IMR-90 (cell line): ENCODE measurements around the gene PCSK6. TPM values are rescaled to one million over a fixed set of nuclear protein-coding genes. Genes with fewer than 3 reads are reported as not detected.

Experiments used
- ATAC-seq: fragments of 200-7000 bp; cut with Tn5 transposase; 2 replicates; pipeline ENCODE4 v1.9.1; 2020; ENCODE audit warnings: low read depth, mild to moderate bottlenecking, moderate library complexity
- BruUV-seq: library from RNA; stranded (reverse); fragments of 400-500 nt; replicated peaks from 2 replicates; lab custom pipeline; 2021; lab: Mats Ljungman, UMichigan
- CTCF ChIA-PET: fragments of 300-600 bp; formaldehyde crosslinking; extraction: SDS; loops from one replicate; lab custom pipeline; 2021; ENCODE audit warnings: antibody characterized with exemption; lab: Yijun Ruan, JAX
- POLR2A ChIA-PET: fragments of 300-600 bp; sonication (Branson Sonifier 250); formaldehyde crosslinking; loops from one replicate; lab custom pipeline; 2022; ENCODE audit warnings: antibody characterized with exemption; ENCODE audit not compliant: unreplicated experiment; lab: Charles Lee
- DNase-seq: peaks from one replicate; pipeline ENCODE4 v3.0.0; 2013
- H2AFZ ChIP-seq: replicated peaks from 2 replicates; pipeline ENCODE3; 2013; ENCODE audit warnings: low read length, mild to moderate bottlenecking; ENCODE audit not compliant: poor library complexity
- H2AK5ac ChIP-seq: 2 replicates; pipeline ENCODE4 v1.6.1; 2013; ENCODE audit warnings: low read depth, low read length, inconsistent platforms
- H2AK9ac ChIP-seq: replicated peaks from 2 replicates; pipeline ENCODE3; 2013; ENCODE audit warnings: mild to moderate bottlenecking, low read depth, low read length, moderate library complexity; ENCODE audit not compliant: poor library complexity
- H2BK120ac ChIP-seq: 2 replicates; pipeline ENCODE4 v1.6.1; 2013; ENCODE audit warnings: low read depth, low read length, inconsistent platforms
- H2BK15ac ChIP-seq: 3 replicates; pipeline ENCODE4 v1.6.1; 2013; ENCODE audit warnings: low read depth, low read length, inconsistent platforms
- H2BK20ac ChIP-seq: 2 replicates; pipeline ENCODE4 v1.6.1; 2013; ENCODE audit warnings: low read depth, mild to moderate bottlenecking, inconsistent platforms, low read length, moderate library complexity
- H2BK5ac ChIP-seq: 2 replicates; pipeline ENCODE4 v1.6.1; 2013; ENCODE audit warnings: mild to moderate bottlenecking, low read depth, low read length, inconsistent platforms; ENCODE audit not compliant: poor library complexity, severe bottlenecking
- H3K14ac ChIP-seq: replicated peaks from 2 replicates; pipeline ENCODE4 v1.6.1; 2013; ENCODE audit warnings: low read depth, low read length, inconsistent platforms
- H3K18ac ChIP-seq: 2 replicates; pipeline ENCODE4 v1.6.1; 2013; ENCODE audit warnings: low read depth, low read length, control low read depth
- H3K23ac ChIP-seq: 2 replicates; pipeline ENCODE4 v1.6.1; 2013; ENCODE audit warnings: low read depth, low read length, inconsistent platforms
- H3K27ac ChIP-seq: 2 replicates; pipeline ENCODE4 v1.5.1; 2013; ENCODE audit warnings: mild to moderate bottlenecking, control low read depth, low read length; ENCODE audit not compliant: insufficient read depth
- H3K27me3 ChIP-seq: 2 replicates; pipeline ENCODE4 v1.6.1; 2013; ENCODE audit warnings: low read length; ENCODE audit not compliant: control insufficient read depth, insufficient read depth
- H3K36me3 ChIP-seq: 2 replicates; pipeline ENCODE4 v1.6.1; 2013; ENCODE audit warnings: low read length, mixed read lengths; ENCODE audit not compliant: control insufficient read depth, insufficient read depth
- H3K4ac ChIP-seq: 2 replicates; pipeline ENCODE4 v1.6.1; 2013; ENCODE audit warnings: low read depth, low read length, inconsistent platforms
- H3K4me1 ChIP-seq: 2 replicates; pipeline ENCODE4 v1.6.1; 2013; ENCODE audit warnings: low read length, mixed read lengths; ENCODE audit not compliant: control insufficient read depth, insufficient read depth
- H3K4me2 ChIP-seq: 2 replicates; pipeline ENCODE4 v1.6.1; 2013; ENCODE audit warnings: low read depth, mild to moderate bottlenecking, control low read depth, low read length, moderate library complexity
- H3K4me3 ChIP-seq: 2 replicates; pipeline ENCODE4 v1.5.1; 2013; ENCODE audit warnings: low read depth, mild to moderate bottlenecking, control low read depth, low read length, moderate library complexity; ENCODE audit not compliant: insufficient read depth
- H3K56ac ChIP-seq: 2 replicates; pipeline ENCODE4 v1.6.1; 2013; ENCODE audit warnings: low read length, inconsistent platforms; ENCODE audit not compliant: insufficient read depth; ENCODE audit errors: extremely low read depth
- H3K79me1 ChIP-seq, 2 experiments: 2 replicates each; pipeline ENCODE4 v1.6.1; 2013; ENCODE audit warnings: low read length in 2 of 2, inconsistent platforms in 1 of 2, low read depth in 1 of 2
- H3K9ac ChIP-seq: 2 replicates; pipeline ENCODE4 v1.6.1; 2013; ENCODE audit warnings: low read depth, low read length, control low read depth
- H3K9me1 ChIP-seq: 2 replicates; pipeline ENCODE4 v1.6.1; 2013; ENCODE audit warnings: low read length, inconsistent platforms; ENCODE audit not compliant: insufficient read depth
- H3K9me3 ChIP-seq: 2 replicates; pipeline ENCODE4 v1.6.1; 2013; ENCODE audit warnings: low read length; ENCODE audit not compliant: control insufficient read depth, insufficient read depth
- H4K20me1 ChIP-seq: 2 replicates; pipeline ENCODE4 v1.6.1; 2013; ENCODE audit warnings: low read length, inconsistent platforms; ENCODE audit not compliant: insufficient read depth
- H4K5ac ChIP-seq: 2 replicates; pipeline ENCODE4 v1.6.1; 2013; ENCODE audit warnings: mild to moderate bottlenecking, low read depth, low read length, control low read depth
- H4K8ac ChIP-seq, 2 experiments: 2 replicates each; pipeline ENCODE4 v1.6.1; 2013; ENCODE audit warnings: low read depth in 2 of 2, low read length in 2 of 2, control low read depth in 1 of 2, inconsistent platforms in 1 of 2
- H4K91ac ChIP-seq: 2 replicates; pipeline ENCODE4 v1.6.1; 2013; ENCODE audit warnings: low read depth, low read length, inconsistent platforms; ENCODE audit not compliant: insufficient read depth
- FOS ChIP-seq: fragments of 150-350 bp; IDR thresholded peaks from 2 replicates; pipeline ENCODE4 v1.6.1; 2016; ENCODE audit warnings: low read depth, low read length
- MXI1 ChIP-seq: IDR thresholded peaks from 2 replicates; pipeline ENCODE4 v1.6.1; 2012; ENCODE audit warnings: low read depth, mild to moderate bottlenecking, low read length, moderate library complexity, borderline replicate concordance
- WGBS, 2 experiments: methylation state at CpG; one replicate each; pipeline versions ENCODE4 v1.1.5 to v1.1.7; 2013; ENCODE audit warnings: missing lambda C conversion rate in 2 of 2; ENCODE audit not compliant: insufficient read length in 1 of 2; ENCODE audit errors: extremely low coverage in 2 of 2; 5-methylcytosine and 5-hydroxymethylcytosine counted together
- dilution Hi-C: fragments of 300-500 bp; cut with HindIII; formaldehyde crosslinking; loops from one replicate; pipeline ENCODE4 v1.14.3; 2018; ENCODE audit warnings: low sequenced_read_pairs; ENCODE audit not compliant: unreplicated experiment
- in situ Hi-C: fragments of 300-500 bp; cut with MboI; formaldehyde crosslinking; loops from 3 replicates; pipeline ENCODE4 v1.14.3; 2019; ENCODE audit warnings: low sequenced_read_pairs, inconsistent platforms, mixed read lengths
- intact Hi-C: fragments of 100-400 bp; cut with micrococcal nuclease; formaldehyde crosslinking; loops from 2 replicates; pipeline ENCODE4 v1.10.0; 2022
- polyA plus RNA-seq, 3 experiments: library from polyadenylated mRNA; depleted of rRNA; stranded (reverse); fragments of >200 nt; gene quantifications; 2 replicates each; pipeline ENCODE4 v1.2.3, GENCODE V29; 2012; ENCODE audit warnings: low replicate concordance in 1 of 3
- total RNA-seq: library from RNA; depleted of rRNA; stranded (reverse); fragments of >200 nt; gene quantifications from 2 replicates; pipeline ENCODE4 v1.2.3, GENCODE V29; 2012
- TF ChIP-seq, protein P1 (sequence below): conservative IDR thresholded peaks from 2 replicates; pipeline ENCODE4 v1.5.1; 2012; ENCODE audit warnings: mild to moderate bottlenecking, low read depth, low read length, improper control_type of control experiment

PCSK6 gene
- total and polyA plus RNA-seq, 2 of the 4 experiments (the other 2 are of a cell fraction) = not detected

GRCh38 chr15:101502572-101503295 lies 13.2 kb upstream of the PCSK6 start (continued):
- TF ChIP-seq FOS = no peak

DNA sequence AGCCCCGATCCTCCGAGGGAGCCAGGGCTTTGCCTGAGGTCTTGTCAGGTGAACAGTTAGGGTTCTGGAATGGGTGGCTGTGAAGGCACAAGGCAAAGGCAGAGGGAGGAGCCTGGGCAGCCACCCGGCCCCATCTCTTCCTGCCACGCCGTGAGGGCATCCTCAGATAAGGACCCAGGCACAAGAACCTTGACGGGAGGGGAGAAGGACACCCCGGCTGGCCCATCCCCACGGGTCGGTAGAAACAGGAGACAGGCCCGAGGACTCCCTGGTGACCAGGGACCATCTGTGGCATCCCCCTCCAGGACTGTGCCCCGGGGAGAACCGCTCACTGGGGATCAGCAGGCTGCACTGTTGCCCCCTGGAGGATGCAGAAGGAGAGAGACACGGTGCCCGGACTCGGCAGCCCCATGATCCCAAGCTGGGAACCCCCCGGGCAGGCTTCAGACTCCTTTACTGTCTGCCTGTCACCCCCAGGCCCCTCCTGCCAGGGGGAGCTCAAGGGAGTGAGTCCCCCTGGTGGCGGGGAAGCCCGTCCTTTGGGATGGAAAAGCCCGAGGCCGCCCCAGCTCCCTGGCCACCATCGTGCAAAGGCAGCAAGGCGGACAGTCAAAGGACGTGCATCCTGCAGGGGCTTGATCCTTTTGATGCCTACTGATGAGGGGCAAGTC lies 12.3 kb upstream of the PCSK6 start:
- H4K91ac ChIP-seq = no peak overlapping the region
- peak; percentile 62 for ATAC-seq
- no TSS peak for BruUV-seq

More for the DNA sequence above, 12.3 kb upstream of the PCSK6 start:
- H4K8ac ChIP-seq = no peak overlapping the region
- H2BK15ac ChIP-seq = no peak overlapping the region
- peak overlapping the region; percentile 63 for H2AFZ ChIP-seq
- H3K9me3 ChIP-seq = no peaks in the 10 kb centered on the region
- H3K27me3 ChIP-seq = peaks cover 45% of the 10 kb centered on the region
- no peak overlapping the region for H3K27ac ChIP-seq
- no peak overlapping the region for H3K9ac ChIP-seq
- dilution Hi-C loops (no loop called here), intact Hi-C loops (loop anchor here (1.0 kb wide), 1 partner anchor 202 kb away; no protein-coding TSS in a partner anchor), in situ Hi-C loops (no loop called here)
- no peak overlapping the region for H2BK5ac ChIP-seq
- no peak overlapping the region for H3K18ac ChIP-seq
- no peak overlapping the region for H2AK5ac ChIP-seq
- H3K56ac ChIP-seq = no peak overlapping the region
- WGBS, 2 experiments = 33% methylated on average over 7 of the region's 23 CpGs; no CpG with 5 or more reads in 1 of the 2 experiments
- no peaks in the 10 kb centered on the region for H3K36me3 ChIP-seq
- H3K9me1 ChIP-seq = no peaks in the 10 kb centered on the region
- POLR2A ChIA-PET = no interaction called here
- no peak overlapping the region for H3K4me3 ChIP-seq
- H3K79me1 ChIP-seq = no peaks in the 10 kb centered on the region
- H4K5ac ChIP-seq = no peak overlapping the region
- no peak overlapping the region for H2BK120ac ChIP-seq
- no peak for DNase-seq
- peaks cover 2% of the 10 kb centered on the region; the same call in 1 of the 2 replicates for H3K4me1 ChIP-seq
- no peak overlapping the region for H2BK20ac ChIP-seq
- H3K23ac ChIP-seq = no peak overlapping the region
- no peak overlapping the region for H3K4me2 ChIP-seq
- H3K14ac ChIP-seq = no peak overlapping the region
- CTCF ChIA-PET = interaction anchor here (0.6 to 1.9 kb wide), 3 partner anchors 14 to 37 kb away, joined by 3 to 5 read pairs (median 4); no protein-coding TSS in a partner anchor
- no peak overlapping the region for H3K4ac ChIP-seq
- TF ChIP-seq, protein P1, sequence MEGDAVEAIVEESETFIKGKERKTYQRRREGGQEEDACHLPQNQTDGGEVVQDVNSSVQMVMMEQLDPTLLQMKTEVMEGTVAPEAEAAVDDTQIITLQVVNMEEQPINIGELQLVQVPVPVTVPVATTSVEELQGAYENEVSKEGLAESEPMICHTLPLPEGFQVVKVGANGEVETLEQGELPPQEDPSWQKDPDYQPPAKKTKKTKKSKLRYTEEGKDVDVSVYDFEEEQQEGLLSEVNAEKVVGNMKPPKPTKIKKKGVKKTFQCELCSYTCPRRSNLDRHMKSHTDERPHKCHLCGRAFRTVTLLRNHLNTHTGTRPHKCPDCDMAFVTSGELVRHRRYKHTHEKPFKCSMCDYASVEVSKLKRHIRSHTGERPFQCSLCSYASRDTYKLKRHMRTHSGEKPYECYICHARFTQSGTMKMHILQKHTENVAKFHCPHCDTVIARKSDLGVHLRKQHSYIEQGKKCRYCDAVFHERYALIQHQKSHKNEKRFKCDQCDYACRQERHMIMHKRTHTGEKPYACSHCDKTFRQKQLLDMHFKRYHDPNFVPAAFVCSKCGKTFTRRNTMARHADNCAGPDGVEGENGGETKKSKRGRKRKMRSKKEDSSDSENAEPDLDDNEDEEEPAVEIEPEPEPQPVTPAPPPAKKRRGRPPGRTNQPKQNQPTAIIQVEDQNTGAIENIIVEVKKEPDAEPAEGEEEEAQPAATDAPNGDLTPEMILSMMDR = peak; percentile 25; the same call in 1 of the 2 replicates
- TF ChIP-seq MXI1 = no peak
- no peaks in the 10 kb centered on the region for H4K20me1 ChIP-seq
- no peak overlapping the region for H2AK9ac ChIP-seq
